Measurements from ENCODE around the gene COX5B.
A peak's percentile ranks its signal among the peaks of the same experiment; 100 is the strongest.
"Not testable (repeated sequence)": the region's sequence is repeated elsewhere in the genome, so short reads cannot be mapped to it uniquely, and the experiment has no call there.

COX5B gene

GRCh38 chr2:97673915-97674283, 28.0 kb downstream of the COX5B start:
- TF ChIP-seq, protein P1, sequence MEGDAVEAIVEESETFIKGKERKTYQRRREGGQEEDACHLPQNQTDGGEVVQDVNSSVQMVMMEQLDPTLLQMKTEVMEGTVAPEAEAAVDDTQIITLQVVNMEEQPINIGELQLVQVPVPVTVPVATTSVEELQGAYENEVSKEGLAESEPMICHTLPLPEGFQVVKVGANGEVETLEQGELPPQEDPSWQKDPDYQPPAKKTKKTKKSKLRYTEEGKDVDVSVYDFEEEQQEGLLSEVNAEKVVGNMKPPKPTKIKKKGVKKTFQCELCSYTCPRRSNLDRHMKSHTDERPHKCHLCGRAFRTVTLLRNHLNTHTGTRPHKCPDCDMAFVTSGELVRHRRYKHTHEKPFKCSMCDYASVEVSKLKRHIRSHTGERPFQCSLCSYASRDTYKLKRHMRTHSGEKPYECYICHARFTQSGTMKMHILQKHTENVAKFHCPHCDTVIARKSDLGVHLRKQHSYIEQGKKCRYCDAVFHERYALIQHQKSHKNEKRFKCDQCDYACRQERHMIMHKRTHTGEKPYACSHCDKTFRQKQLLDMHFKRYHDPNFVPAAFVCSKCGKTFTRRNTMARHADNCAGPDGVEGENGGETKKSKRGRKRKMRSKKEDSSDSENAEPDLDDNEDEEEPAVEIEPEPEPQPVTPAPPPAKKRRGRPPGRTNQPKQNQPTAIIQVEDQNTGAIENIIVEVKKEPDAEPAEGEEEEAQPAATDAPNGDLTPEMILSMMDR (IDR thresholded peaks at IDR 0.05; ENCODE audit: unreplicated experiment in 3 of 3), result no peak
- Mint-ChIP-seq H3K36me3 (ENCODE audit: low read depth) (peaks cover 15% of the 10 kb centered on the region), H3K9me3 (peaks cover 12% of the 10 kb centered on the region), H3K27me3 (ENCODE audit: low read depth) (no peaks in the 10 kb centered on the region), H3K4me3 (no peak overlapping the region), H3K4me1 (peaks cover 14% of the 10 kb centered on the region), H3K27ac (peak overlapping the region in 1 of 3 experiments; percentile 75)

GRCh38 chr2:97675430-97676113, 29.7 kb downstream of the COX5B start:
- TF ChIP-seq, protein P1 (IDR thresholded peaks at IDR 0.05; ENCODE audit: unreplicated experiment in 3 of 3), result no peak
- Mint-ChIP-seq H3K4me3 (no peak overlapping the region), H3K27ac (no peak overlapping the region), H3K27me3 (ENCODE audit: low read depth) (no peaks in the 10 kb centered on the region), H3K9me3 (peaks cover 23% of the 10 kb centered on the region), H3K4me1 (peaks cover 14% of the 10 kb centered on the region), H3K36me3 (ENCODE audit: low read depth) (peaks cover 19% of the 10 kb centered on the region)

DNA sequence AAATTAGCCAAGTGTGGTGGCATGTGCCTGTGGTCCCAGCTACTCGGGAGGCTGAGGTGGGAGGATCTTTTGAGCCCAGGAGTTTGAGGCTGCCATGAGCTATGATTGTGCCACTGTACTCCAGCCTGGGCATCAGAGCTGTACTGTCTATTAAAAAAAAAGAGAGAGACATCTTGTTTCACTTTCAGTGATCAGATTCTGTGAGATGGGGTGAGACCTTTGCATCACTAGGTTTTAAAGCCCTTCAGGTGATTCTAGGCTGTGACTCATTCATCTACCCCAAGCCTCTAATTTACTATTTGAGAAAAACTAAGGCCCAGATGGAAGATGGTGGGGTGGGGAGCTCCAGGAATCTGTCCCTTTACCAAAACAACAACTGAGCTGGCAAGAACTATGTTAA, 30.8 kb downstream of the COX5B start:
- Mint-ChIP-seq H3K4me3 (no peak overlapping the region), H3K4me1 (peaks cover 14% of the 10 kb centered on the region), H3K27ac (no peak overlapping the region), H3K27me3 (ENCODE audit: low read depth) (no peaks in the 10 kb centered on the region), H3K9me3 (peaks cover 26% of the 10 kb centered on the region), H3K36me3 (ENCODE audit: low read depth) (peaks cover 19% of the 10 kb centered on the region)
- TF ChIP-seq, protein P1 (IDR thresholded peaks at IDR 0.05; ENCODE audit: unreplicated experiment in 3 of 3), result no peak

DNA sequence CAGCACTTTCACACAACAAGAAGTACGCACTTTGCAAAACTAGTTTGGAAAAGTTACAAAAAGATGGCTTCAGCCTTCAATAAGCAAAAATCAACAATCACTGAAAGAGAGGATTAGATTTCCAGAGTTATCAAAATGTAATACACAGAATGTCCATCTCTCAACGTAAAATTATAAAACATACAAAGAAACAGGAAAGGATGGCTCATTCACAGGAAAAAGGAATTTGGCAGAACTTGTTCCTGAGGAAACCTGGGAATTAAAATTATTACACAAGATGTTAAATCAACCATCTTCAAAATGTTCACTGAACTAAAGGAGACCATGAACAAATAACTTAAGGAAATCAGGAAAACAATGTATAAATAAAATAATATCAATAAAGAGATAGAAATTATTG, 31.6 kb downstream of the COX5B start:
- Mint-ChIP-seq H3K27ac (no peak overlapping the region), H3K27me3 (ENCODE audit: low read depth) (no peaks in the 10 kb centered on the region), H3K4me1 (peaks cover 14% of the 10 kb centered on the region), H3K9me3 (peaks cover 26% of the 10 kb centered on the region), H3K36me3 (ENCODE audit: low read depth) (peaks cover 19% of the 10 kb centered on the region), H3K4me3 (no peak overlapping the region)
- TF ChIP-seq, protein P1 (IDR thresholded peaks at IDR 0.05; ENCODE audit: unreplicated experiment in 3 of 3), result no peak

GRCh38 chr2:97678298-97678697, 32.4 kb downstream of the COX5B start:
- Mint-ChIP-seq H3K27ac (no peak overlapping the region), H3K9me3 (peaks cover 26% of the 10 kb centered on the region), H3K4me3 (no peak overlapping the region), H3K4me1 (peaks cover 8% of the 10 kb centered on the region), H3K27me3 (ENCODE audit: low read depth) (no peaks in the 10 kb centered on the region), H3K36me3 (ENCODE audit: low read depth) (peaks cover 19% of the 10 kb centered on the region)
- TF ChIP-seq, protein P1 (IDR thresholded peaks at IDR 0.05; ENCODE audit: unreplicated experiment in 3 of 3), result no peak

DNA sequence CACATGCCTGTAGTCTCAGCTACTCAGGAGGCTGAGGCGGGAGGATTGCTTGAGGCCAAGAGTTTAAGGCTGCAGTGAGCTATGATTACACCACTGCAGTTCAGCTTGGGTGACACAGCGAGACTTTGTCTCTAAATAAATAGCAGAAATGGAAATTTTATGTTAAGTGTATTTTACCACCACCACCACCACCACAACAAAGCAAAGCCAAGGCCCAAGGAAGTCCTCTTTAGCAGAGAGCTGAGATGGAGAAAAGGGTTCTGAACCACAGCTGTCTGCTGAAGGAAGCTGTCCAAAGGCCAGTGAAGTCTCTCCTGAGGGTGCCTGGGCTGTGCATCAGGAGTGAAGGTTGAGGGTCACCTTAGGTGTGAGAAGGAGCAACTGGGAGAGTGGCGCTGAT, 41.4 kb downstream of the COX5B start:
- not testable (repeated sequence) for H3K4me3 Mint-ChIP-seq; H3K27me3 Mint-ChIP-seq (ENCODE audit: low read depth); H3K27ac Mint-ChIP-seq; H3K9me3 Mint-ChIP-seq; H3K36me3 Mint-ChIP-seq (ENCODE audit: low read depth); H3K4me1 Mint-ChIP-seq
